Neuron (in vitro differentiated cells): ENCODE measurements around the gene FGF1.

Experiments
- H2AFZ ChIP-seq: one replicate; pipeline ENCODE4 v1.6.1; 2013; ENCODE audit warnings: low read depth, mild to moderate bottlenecking, inconsistent platforms, low read length, moderate library complexity
- H3K27me3 ChIP-seq: one replicate; pipeline ENCODE4 v1.6.1; 2013; ENCODE audit warnings: low read length; ENCODE audit not compliant: insufficient read depth
- H3K36me3 ChIP-seq: one replicate; pipeline ENCODE4 v1.6.1; 2013; ENCODE audit warnings: low read length; ENCODE audit not compliant: insufficient read depth
- H3K4me1 ChIP-seq: one replicate; pipeline ENCODE4 v1.6.1; 2013; ENCODE audit warnings: low read length; ENCODE audit not compliant: insufficient read depth
- H3K4me3 ChIP-seq: 2 replicates; pipeline ENCODE4 v1.5.1; 2013; ENCODE audit warnings: mild to moderate bottlenecking, low read length, moderate library complexity
- H3K9me3 ChIP-seq: one replicate; pipeline ENCODE4 v1.6.1; 2013; ENCODE audit warnings: low read length

FGF1 gene

DNA sequence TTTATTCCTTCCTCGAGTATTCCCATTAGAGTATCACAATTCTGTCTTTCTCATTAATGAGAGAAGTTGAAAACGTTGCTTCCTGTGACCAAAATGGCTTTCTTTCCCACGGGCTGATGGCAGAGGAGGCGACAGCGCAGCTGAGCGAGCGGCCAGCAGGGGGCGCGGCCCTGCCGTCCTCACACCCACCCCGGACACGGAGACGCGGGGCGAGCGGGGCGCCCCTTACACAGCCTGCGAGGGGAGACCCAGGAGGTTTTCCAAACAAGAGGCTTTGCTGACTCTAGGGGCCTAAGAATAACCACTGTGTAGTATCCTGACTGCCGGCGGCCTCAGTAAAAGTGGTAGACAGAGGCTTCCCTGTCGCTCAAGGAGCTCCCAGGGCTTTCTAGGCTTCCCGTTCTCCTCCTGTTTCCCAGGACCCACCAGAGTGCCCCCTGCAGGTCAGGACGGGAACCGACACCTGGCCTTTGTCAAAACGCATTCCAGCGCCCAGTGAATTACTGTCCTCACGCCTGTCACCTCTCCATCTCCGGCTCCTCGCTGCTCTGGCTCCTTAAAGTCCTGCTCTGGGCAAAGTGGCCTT, 27.3 kb upstream of the FGF1 start:
- Histone ChIP-seq H3K9me3 (no peaks in the 10 kb centered on the region), H3K4me3 (peak overlapping the region; percentile 55)

DNA sequence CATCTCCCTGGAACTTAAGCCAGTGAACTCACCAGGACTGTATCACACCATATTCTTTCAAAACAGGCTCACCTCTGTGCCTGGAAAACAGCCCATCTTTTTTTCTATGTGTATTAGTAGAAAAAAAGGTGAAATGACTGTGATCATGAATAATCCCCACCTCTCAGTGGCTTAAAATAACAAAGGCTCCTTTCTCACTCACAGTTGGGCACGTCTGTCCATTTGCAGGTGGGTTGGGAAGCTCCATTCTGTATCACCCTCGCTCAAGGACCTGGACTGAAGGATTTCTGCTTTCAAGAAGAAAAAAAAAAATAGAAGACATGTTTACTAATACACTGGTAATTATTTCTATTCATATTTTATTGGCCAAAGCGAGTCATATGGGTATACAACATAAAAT, 17.3 kb upstream of the FGF1 start:
- no peaks in the 10 kb centered on the region for H3K36me3 ChIP-seq
- H3K9me3 ChIP-seq, result no peaks in the 10 kb centered on the region
- H3K27me3 ChIP-seq, result peaks cover 2% of the 10 kb centered on the region
- no peaks in the 10 kb centered on the region for H3K4me1 ChIP-seq
- no peak overlapping the region for H2AFZ ChIP-seq
- no peak overlapping the region for H3K4me3 ChIP-seq

More for the DNA sequence above, 27.3 kb upstream of the FGF1 start:
- Histone ChIP-seq H3K36me3 (no peaks in the 10 kb centered on the region), H2AFZ (peak overlapping the region; percentile 85), H3K4me1 (peaks cover 4% of the 10 kb centered on the region), H3K27me3 (peaks cover 2% of the 10 kb centered on the region)

GRCh38 chr5:142701673-142702311, 15.9 kb upstream of the FGF1 start:
- Histone ChIP-seq H3K27me3 (no peaks in the 10 kb centered on the region), H3K4me1 (no peaks in the 10 kb centered on the region), H3K9me3 (no peaks in the 10 kb centered on the region), H3K36me3 (no peaks in the 10 kb centered on the region), H3K4me3 (no peak overlapping the region), H2AFZ (no peak overlapping the region)

GRCh38 chr5:142700566-142700965, 14.7 kb upstream of the FGF1 start:
- no peaks in the 10 kb centered on the region for H3K27me3 ChIP-seq
- no peaks in the 10 kb centered on the region for H3K4me1 ChIP-seq
- H3K36me3 ChIP-seq, result no peaks in the 10 kb centered on the region
- no peak overlapping the region for H3K4me3 ChIP-seq
- H2AFZ ChIP-seq, result no peak overlapping the region
- H3K9me3 ChIP-seq, result no peaks in the 10 kb centered on the region

DNA sequence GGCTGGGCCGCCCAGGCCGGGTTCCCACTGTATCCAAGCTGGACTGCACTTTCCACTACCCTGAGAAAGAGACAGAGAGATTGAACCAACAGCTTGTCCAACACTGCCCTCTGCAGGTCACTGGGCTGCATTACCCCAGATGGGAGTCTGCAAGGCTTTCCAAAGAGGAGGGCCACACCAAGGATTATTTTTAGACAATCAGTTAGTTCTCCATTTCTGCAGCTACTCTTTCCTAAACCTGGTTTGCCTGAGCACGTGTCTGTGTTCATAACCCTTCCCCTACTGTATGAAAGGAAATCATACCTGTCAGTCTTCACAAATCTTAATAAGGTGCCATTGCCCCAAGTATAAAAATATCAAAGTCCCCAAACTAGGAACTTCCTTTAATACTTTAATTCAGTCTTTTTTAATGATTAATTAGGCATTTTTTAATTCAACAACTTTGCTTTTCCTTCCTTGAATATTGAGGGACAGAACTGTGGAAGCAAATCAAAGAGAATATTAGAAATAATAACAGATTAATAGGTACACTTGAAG, 13.4 kb upstream of the FGF1 start:
- Histone ChIP-seq H2AFZ (no peak overlapping the region), H3K36me3 (no peaks in the 10 kb centered on the region), H3K9me3 (no peaks in the 10 kb centered on the region), H3K27me3 (no peaks in the 10 kb centered on the region), H3K4me3 (no peak overlapping the region), H3K4me1 (no peaks in the 10 kb centered on the region)

GRCh38 chr5:142698447-142699183, 12.7 kb upstream of the FGF1 start:
- no peak overlapping the region for H2AFZ ChIP-seq

GRCh38 chr5:142697356-142698255, 11.7 kb upstream of the FGF1 start:
- Histone ChIP-seq H3K4me3 (no peak overlapping the region), H3K36me3 (no peaks in the 10 kb centered on the region), H3K4me1 (no peaks in the 10 kb centered on the region), H3K27me3 (no peaks in the 10 kb centered on the region), H2AFZ (no peak overlapping the region), H3K9me3 (no peaks in the 10 kb centered on the region)

More at GRCh38 chr5:142698447-142699183, 12.7 kb upstream of the FGF1 start:
- H3K4me3 ChIP-seq, result no peak overlapping the region
- no peaks in the 10 kb centered on the region for H3K36me3 ChIP-seq
- H3K4me1 ChIP-seq, result no peaks in the 10 kb centered on the region
- no peaks in the 10 kb centered on the region for H3K27me3 ChIP-seq
- no peaks in the 10 kb centered on the region for H3K9me3 ChIP-seq

- H3K4me3 ChIP-seq, result no peak overlapping the region
- no peaks in the 10 kb centered on the region for H3K4me1 ChIP-seq
- no peaks in the 10 kb centered on the region for H3K36me3 ChIP-seq
- H3K9me3 ChIP-seq, result no peaks in the 10 kb centered on the region
- no peaks in the 10 kb centered on the region for H3K27me3 ChIP-seq
- no peak overlapping the region for H2AFZ ChIP-seq
Measured at GRCh38 chr5:142696379-142696778, 10.5 kb upstream of the FGF1 start.

GRCh38 chr5:142694092-142694856, 8.4 kb upstream of the FGF1 start:
- no peaks in the 10 kb centered on the region for H3K9me3 ChIP-seq
- H2AFZ ChIP-seq, result no peak overlapping the region
- H3K27me3 ChIP-seq, result no peaks in the 10 kb centered on the region
- no peaks in the 10 kb centered on the region for H3K36me3 ChIP-seq
- H3K4me3 ChIP-seq, result no peak overlapping the region
- no peaks in the 10 kb centered on the region for H3K4me1 ChIP-seq

DNA sequence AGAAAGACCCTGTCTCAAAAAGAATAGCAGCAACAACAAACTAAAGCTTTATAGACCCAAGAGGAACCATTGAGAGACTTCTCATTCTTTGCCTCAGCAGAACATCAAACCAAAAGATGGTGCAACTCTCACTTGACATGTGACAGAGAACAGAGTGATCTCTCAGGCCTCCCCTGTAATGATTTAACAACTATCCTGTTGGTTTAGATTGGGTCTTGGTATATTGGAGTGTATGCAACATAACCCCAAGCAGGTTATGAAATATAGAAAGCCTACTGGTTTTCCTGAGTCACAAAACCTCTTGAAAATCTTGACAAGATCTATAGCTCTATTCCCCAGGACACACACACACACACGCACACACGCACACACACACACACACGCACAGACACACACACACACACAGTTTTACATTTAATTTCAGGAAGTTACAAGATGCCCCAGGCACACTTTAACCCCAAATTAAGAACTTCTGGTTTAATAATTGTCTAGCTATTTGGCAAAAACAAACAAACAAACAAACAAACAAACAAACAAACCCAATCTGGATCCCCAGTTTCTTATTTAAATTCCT, 6.5 kb upstream of the FGF1 start:
- H3K36me3 ChIP-seq, result no peaks in the 10 kb centered on the region

DNA sequence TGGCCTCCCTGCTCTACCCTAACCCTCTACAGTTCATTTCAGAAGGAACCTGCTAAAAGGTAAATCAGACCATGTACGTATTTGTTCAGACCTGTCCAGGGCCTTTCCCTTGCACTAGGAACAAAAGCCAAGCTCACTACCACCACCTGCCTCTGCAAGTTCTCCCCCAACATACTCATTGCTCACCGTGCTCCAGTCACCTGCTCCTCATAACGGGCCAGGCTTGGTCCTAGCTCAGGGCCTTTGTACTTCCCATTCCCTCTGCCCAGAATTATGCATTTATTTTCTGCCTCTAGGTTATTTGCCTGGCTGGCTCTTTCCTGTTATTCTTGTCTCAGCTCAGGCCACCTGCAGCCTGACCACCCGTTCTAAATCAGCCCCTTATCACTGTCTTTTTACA, 4.8 kb upstream of the FGF1 start:
- no peak overlapping the region for H2AFZ ChIP-seq
- no peaks in the 10 kb centered on the region for H3K27me3 ChIP-seq
- H3K4me1 ChIP-seq, result peaks cover 10% of the 10 kb centered on the region
- no peaks in the 10 kb centered on the region for H3K36me3 ChIP-seq
- H3K4me3 ChIP-seq, result no peak overlapping the region
- H3K9me3 ChIP-seq, result no peaks in the 10 kb centered on the region

More for the DNA sequence above, 6.5 kb upstream of the FGF1 start:
- H3K9me3 ChIP-seq, result no peaks in the 10 kb centered on the region
- no peak overlapping the region for H2AFZ ChIP-seq
- H3K4me3 ChIP-seq, result no peak overlapping the region
- H3K27me3 ChIP-seq, result no peaks in the 10 kb centered on the region
- H3K4me1 ChIP-seq, result no peaks in the 10 kb centered on the region

- Histone ChIP-seq H3K4me1 (peaks cover 26% of the 10 kb centered on the region), H3K36me3 (no peaks in the 10 kb centered on the region), H3K9me3 (no peaks in the 10 kb centered on the region), H3K27me3 (no peaks in the 10 kb centered on the region), H2AFZ (no peak overlapping the region), H3K4me3 (no peak overlapping the region)
Measured at GRCh38 chr5:142689081-142689480, 3.2 kb upstream of the FGF1 start.
